ENCODE results near the gene THRA.

DNA sequence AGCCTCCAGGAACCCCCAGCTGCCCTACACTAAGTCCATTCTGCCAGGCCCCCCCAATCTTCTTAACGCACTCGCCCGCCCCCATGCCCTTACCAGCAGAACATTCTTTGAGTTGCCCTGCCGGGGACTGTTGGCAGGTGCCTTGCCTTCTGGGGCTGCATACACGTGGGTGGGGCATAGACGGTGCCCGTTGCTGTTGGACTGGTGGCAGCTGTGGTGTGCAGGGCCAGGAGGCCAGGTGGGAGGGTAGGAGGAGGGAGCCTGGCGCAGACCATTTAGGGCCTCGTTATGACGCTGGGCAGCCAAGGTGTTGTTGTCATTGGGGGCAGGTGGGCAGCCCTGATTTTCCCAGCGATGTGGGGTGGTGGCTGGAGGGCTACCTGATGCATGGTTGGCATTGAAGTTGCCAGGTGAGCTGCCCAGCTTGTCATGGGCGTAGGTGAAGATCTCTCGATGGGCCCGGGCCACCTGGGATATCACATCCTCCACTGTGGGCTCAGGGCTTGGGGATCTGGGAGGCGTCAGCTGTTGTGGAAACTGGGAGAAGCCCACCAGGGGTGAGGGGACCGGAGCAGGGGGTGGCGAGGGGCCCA is 32.7 kb downstream of the THRA start:
- TF ChIP-seq, protein P1, sequence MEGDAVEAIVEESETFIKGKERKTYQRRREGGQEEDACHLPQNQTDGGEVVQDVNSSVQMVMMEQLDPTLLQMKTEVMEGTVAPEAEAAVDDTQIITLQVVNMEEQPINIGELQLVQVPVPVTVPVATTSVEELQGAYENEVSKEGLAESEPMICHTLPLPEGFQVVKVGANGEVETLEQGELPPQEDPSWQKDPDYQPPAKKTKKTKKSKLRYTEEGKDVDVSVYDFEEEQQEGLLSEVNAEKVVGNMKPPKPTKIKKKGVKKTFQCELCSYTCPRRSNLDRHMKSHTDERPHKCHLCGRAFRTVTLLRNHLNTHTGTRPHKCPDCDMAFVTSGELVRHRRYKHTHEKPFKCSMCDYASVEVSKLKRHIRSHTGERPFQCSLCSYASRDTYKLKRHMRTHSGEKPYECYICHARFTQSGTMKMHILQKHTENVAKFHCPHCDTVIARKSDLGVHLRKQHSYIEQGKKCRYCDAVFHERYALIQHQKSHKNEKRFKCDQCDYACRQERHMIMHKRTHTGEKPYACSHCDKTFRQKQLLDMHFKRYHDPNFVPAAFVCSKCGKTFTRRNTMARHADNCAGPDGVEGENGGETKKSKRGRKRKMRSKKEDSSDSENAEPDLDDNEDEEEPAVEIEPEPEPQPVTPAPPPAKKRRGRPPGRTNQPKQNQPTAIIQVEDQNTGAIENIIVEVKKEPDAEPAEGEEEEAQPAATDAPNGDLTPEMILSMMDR (IDR thresholded peaks at IDR 0.05; ENCODE audit: control extremely low read depth in 1 of 3, insufficient read depth in 1 of 3, low read depth in 1 of 3, low read length in 3 of 3): no peak
- TF ChIP-seq ZNF274 (IDR thresholded peaks at IDR 0.05; ENCODE audit: borderline replicate concordance, extremely low read depth, low read length) (no peak), POLR2A (IDR thresholded peaks at IDR 0.05; ENCODE audit: control extremely low read depth in 1 of 2, low read depth in 2 of 2, low read length in 2 of 2) (no peak), BRCA1 (IDR thresholded peaks at IDR 0.05; ENCODE audit: low read depth, low read length) (no peak), EGR1 (IDR thresholded peaks at IDR 0.05; ENCODE audit: borderline replicate concordance, low read depth, low read length) (no peak), GABPA (IDR thresholded peaks at IDR 0.05; ENCODE audit: borderline replicate concordance, insufficient read depth, low read length) (no peak), MAX (IDR thresholded peaks at IDR 0.05) (no peak), MAFK (IDR thresholded peaks at IDR 0.05; ENCODE audit: low read depth, low read length) (no peak), CEBPB (IDR thresholded peaks at IDR 0.05; ENCODE audit: low read depth, low read length) (no peak), JUN (IDR thresholded peaks at IDR 0.05; ENCODE audit: low read depth, low read length) (no peak)
- TF ChIP-seq, protein P2, sequence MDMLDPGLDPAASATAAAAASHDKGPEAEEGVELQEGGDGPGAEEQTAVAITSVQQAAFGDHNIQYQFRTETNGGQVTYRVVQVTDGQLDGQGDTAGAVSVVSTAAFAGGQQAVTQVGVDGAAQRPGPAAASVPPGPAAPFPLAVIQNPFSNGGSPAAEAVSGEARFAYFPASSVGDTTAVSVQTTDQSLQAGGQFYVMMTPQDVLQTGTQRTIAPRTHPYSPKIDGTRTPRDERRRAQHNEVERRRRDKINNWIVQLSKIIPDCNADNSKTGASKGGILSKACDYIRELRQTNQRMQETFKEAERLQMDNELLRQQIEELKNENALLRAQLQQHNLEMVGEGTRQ (IDR thresholded peaks at IDR 0.05; ENCODE audit: low read length): no peak

Measured in H1 (cell line).